Ovary (tissue), 9 donors: ENCODE data around the gene IL1RAPL2. TPM values are rescaled to one million over a fixed set of nuclear protein-coding genes. Genes with fewer than 3 reads are reported as not detected.

Experiments
- DNase-seq, 5 donors: peaks; one replicate each; pipeline ENCODE4 v3.0.0-alpha.2; 2019 to 2020
- H3K27ac ChIP-seq, 2 donors: fragments of 200-600 bp; one replicate each; pipeline versions ENCODE4 v1.5.1 to v1.8.0; 2019 to 2022
- H3K27me3 ChIP-seq: fragments of 200-600 bp; one replicate; pipeline ENCODE4 v1.8.0; 2022
- H3K36me3 ChIP-seq: fragments of 200-600 bp; sonication (generic); one replicate; pipeline ENCODE4 v1.5.1; 2019
- H3K4me1 ChIP-seq: one replicate; pipeline ENCODE4 v1.8.1; 2013; ENCODE audit warnings: mild to moderate bottlenecking, moderate library complexity; ENCODE audit not compliant: insufficient read depth
- H3K4me3 ChIP-seq: fragments of 200-600 bp; sonication (generic); one replicate; pipeline ENCODE4 v1.5.1; 2017
- H3K9me3 ChIP-seq, 2 donors: fragments of 200-600 bp in 1 of 2; sonication (generic) in 1 of 2; one replicate each; pipeline versions ENCODE4 v1.5.1 to v1.8.1; 2013 to 2019; ENCODE audit warnings: mild to moderate bottlenecking in 1 of 2, moderate library complexity in 1 of 2
- EP300 ChIP-seq: sonication (generic); formaldehyde crosslinking; IDR thresholded peaks from one replicate; pipeline ENCODE4 v1.6.1; 2017; ENCODE audit warnings: antibody characterized with exemption
- POLR2A ChIP-seq: fragments of 450-650 bp; IDR thresholded peaks from one replicate; pipeline ENCODE4 v1.6.1; 2017; ENCODE audit warnings: antibody characterized with exemption, mild to moderate bottlenecking, moderate library complexity
- WGBS, 3 donors: extraction: QIAGEN DNeasy Blood & Tissue Kit in 1 of 3; methylation state at CpG; one replicate each; pipeline versions ENCODE4 v1.1.5 to v1.1.7; 2013 to 2017; 5-methylcytosine and 5-hydroxymethylcytosine counted together
- intact Hi-C, 4 donors: fragments of 100-400 bp; cut with DNase I; formaldehyde crosslinking; loops; one replicate each; pipeline versions ENCODE4 v1.11.0 to v1.15.1; 2022 to 2023
- polyA plus RNA-seq, 2 donors: library from polyadenylated mRNA; stranded (reverse); fragments of 200-250 nt in 1 of 2; fragments of 350-450 nt in 1 of 2; fragmentation: Illumina TruSeq in 1 of 2; extraction: RNeasy Lipid Tissue Mini Kit (QIAGEN cat#74804) in 1 of 2; gene quantifications; one replicate each; pipeline ENCODE4 v1.2.3, GENCODE V29; 2013 to 2014
- total RNA-seq, 7 donors: library from RNA; depleted of rRNA in 2 of 7; stranded (reverse); fragments of >200 nt in 2 of 7; fragmentation: NEBNext Ultra II Directional in 3 of 7; extraction: Animal tissue kit (Norgen Biotek cat#: 25700) in 3 of 7; gene quantifications; one replicate each; pipeline versions ENCODE4 v1.1.0 to v1.2.4, GENCODE V29; 2016 to 2023
- TF ChIP-seq, protein P1 (sequence below), 3 donors: fragments of 450-650 bp in 2 of 3; fragments of 200-600 bp in 1 of 3; IDR thresholded peaks; one replicate each; pipeline versions ENCODE4 v1.5.1 to v1.8.0; 2016 to 2022; ENCODE audit warnings: antibody characterized with exemption in 3 of 3, mild to moderate bottlenecking in 1 of 3
- donor health status: DM: no; HTN: no; CAD: no; lungs with moderate emphysema.
- donor health status: DM: no; HTN: no; CAD: no.
- donor health status: Bipolar disorder and iron deficiency.
- donor health status: DM: yes; HTN: yes; CAD: no.
- donor health status: DM: no; HTN: no; CAD: no.
- donor health status: DM: yes; HTN: yes; CAD: no.

IL1RAPL2 gene
- total and polyA plus RNA-seq, 9 donors, result 0.08 to 1.1 (median 0.32) TPM; not detected in 3

DNA sequence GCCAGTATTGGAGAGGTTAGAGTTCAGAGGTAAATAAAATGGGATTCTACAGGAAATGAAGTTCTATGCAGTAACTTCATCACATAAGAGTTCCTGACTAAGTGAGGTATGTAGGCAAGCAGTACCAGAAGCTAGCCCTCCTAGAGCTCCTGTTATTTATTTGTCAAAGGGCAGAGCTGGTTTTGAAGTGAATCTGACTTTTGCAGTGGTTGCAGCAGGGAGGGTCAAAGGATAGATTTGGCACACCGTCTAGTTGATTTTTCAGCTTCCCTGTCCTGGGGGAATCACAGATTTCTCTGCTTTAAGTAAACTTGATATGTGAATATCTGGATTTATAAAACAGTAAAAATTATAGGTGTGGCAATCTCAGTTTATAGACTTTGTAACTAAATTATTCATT, 130.7 kb downstream of the IL1RAPL2 start:
- Histone ChIP-seq H3K36me3 (no peaks in the 10 kb centered on the region), H3K9me3 (no peaks in the 10 kb centered on the region), H3K4me3 (no peak overlapping the region), H3K4me1 (no peaks in the 10 kb centered on the region), H3K27me3 (no peaks in the 10 kb centered on the region), H3K27ac (no peak overlapping the region)
- intact Hi-C loops, result no loop called here
- TF ChIP-seq EP300, result no peak
- no peak for TF ChIP-seq POLR2A
- TF ChIP-seq, protein P1, sequence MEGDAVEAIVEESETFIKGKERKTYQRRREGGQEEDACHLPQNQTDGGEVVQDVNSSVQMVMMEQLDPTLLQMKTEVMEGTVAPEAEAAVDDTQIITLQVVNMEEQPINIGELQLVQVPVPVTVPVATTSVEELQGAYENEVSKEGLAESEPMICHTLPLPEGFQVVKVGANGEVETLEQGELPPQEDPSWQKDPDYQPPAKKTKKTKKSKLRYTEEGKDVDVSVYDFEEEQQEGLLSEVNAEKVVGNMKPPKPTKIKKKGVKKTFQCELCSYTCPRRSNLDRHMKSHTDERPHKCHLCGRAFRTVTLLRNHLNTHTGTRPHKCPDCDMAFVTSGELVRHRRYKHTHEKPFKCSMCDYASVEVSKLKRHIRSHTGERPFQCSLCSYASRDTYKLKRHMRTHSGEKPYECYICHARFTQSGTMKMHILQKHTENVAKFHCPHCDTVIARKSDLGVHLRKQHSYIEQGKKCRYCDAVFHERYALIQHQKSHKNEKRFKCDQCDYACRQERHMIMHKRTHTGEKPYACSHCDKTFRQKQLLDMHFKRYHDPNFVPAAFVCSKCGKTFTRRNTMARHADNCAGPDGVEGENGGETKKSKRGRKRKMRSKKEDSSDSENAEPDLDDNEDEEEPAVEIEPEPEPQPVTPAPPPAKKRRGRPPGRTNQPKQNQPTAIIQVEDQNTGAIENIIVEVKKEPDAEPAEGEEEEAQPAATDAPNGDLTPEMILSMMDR (IDR thresholded peaks at IDR 0.05), result no peak
- DNase-seq, result no peak
- WGBS, 3 donors, result 24 to 47% (median 41%) methylated on average over 1 of the region's 1 CpG

GRCh38 chrX:104697294-104697693, 131.3 kb downstream of the IL1RAPL2 start:
- Histone ChIP-seq H3K9me3 (no peaks in the 10 kb centered on the region), H3K4me3 (no peak overlapping the region)
- no peak for DNase-seq

DNA sequence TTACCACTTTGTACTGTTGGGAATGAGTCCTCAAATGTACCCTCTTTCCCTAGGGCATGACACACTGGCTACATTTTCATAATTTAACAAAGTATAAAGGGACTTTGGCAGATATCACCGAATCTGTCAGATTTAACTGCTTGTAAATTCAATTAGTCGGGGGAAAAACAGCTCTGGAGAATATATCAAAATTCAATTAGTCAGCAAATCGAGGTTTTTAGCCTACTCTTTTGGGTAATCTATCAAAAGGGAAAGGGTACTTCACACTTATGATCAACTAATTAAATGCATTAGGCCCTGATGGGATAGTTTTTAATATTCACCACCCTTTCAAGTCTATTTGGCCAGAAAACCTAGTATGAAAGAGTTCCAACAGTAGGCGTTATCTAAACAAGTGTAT, 141.0 kb downstream of the IL1RAPL2 start:
- H3K4me1 ChIP-seq, result no peaks in the 10 kb centered on the region
- no peak overlapping the region for H3K27ac ChIP-seq
- intact Hi-C loops, result no loop called here
- WGBS, 3 donors, result 55 to 56% (median 56%) methylated on average over 4 of the region's 4 CpGs
- no peaks in the 10 kb centered on the region for H3K36me3 ChIP-seq
- no peak for DNase-seq
- H3K4me3 ChIP-seq, result no peak overlapping the region
- no peaks in the 10 kb centered on the region for H3K9me3 ChIP-seq
- H3K27me3 ChIP-seq, result no peaks in the 10 kb centered on the region
- TF ChIP-seq EP300 (no peak), POLR2A (no peak)
- TF ChIP-seq, protein P1 (IDR thresholded peaks at IDR 0.05), result no peak

More at GRCh38 chrX:104697294-104697693, 131.3 kb downstream of the IL1RAPL2 start:
- Histone ChIP-seq H3K27ac (no peak overlapping the region), H3K36me3 (no peaks in the 10 kb centered on the region), H3K4me1 (no peaks in the 10 kb centered on the region), H3K27me3 (no peaks in the 10 kb centered on the region)
- no peak for TF ChIP-seq EP300
- TF ChIP-seq POLR2A, result no peak
- intact Hi-C loops, result no loop called here

- Histone ChIP-seq H3K27me3 (no peaks in the 10 kb centered on the region), H3K9me3 (no peaks in the 10 kb centered on the region), H3K4me1 (no peaks in the 10 kb centered on the region), H3K27ac (no peak overlapping the region), H3K4me3 (no peak overlapping the region), H3K36me3 (no peaks in the 10 kb centered on the region)
- TF ChIP-seq EP300 (no peak), POLR2A (no peak)
- TF ChIP-seq, protein P1 (IDR thresholded peaks at IDR 0.05), result no peak
- DNase-seq, result no peak
- intact Hi-C loops, result no loop called here
Measured at GRCh38 chrX:104707572-104707971, 141.6 kb downstream of the IL1RAPL2 start.

DNA sequence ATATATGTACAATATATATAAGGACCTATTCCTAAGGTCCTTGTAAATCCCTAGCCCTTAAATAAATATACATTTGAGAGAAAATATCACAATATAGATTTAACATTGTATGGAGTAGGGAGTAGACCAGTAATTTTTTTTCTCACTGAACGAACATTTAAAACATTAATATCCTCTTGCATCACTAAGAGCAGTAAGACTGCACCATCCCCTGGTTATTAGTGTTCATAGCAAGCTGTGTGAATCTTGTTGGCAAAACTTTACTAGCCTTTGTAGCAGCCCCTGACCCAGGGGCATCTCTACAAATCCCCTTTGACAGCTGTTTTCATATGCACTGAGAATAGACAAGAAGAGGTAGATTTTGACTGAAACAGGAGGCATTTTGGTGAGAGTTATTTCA, 146.5 kb downstream of the IL1RAPL2 start:
- intact Hi-C loops, result no loop called here
- DNase-seq, result no peak
- Histone ChIP-seq H3K4me3 (no peak overlapping the region), H3K36me3 (no peaks in the 10 kb centered on the region), H3K9me3 (no peaks in the 10 kb centered on the region), H3K27me3 (no peaks in the 10 kb centered on the region), H3K27ac (no peak overlapping the region), H3K4me1 (no peaks in the 10 kb centered on the region)
- TF ChIP-seq EP300 (no peak), POLR2A (no peak)
- TF ChIP-seq, protein P1 (IDR thresholded peaks at IDR 0.05), result no peak
- 8 to 22% (median 15%) methylated on average over 1 of the region's 1 CpG for WGBS, 3 donors
